Measurements from ENCODE around the gene FBXO38. TPM values are rescaled to one million over a fixed set of nuclear protein-coding genes. Genes with fewer than 3 reads are reported as not detected.

Gene FBXO38
- total and polyA plus RNA-seq, 2 donors from 2014 or later: 9.6 to 45.9 TPM

GRCh38 chr5:148469501-148469935 is 85.8 kb downstream of the FBXO38 start:
- DNase-seq: no peak
- no peak for FAIRE-seq
- Histone ChIP-seq H3K4me3 (ENCODE audit: low read length in 3 of 3) (no peak overlapping the region), H3K9ac (ENCODE audit: low read length in 3 of 3) (no peak overlapping the region), H3K4me1 (ENCODE audit: control insufficient read depth in 2 of 3, insufficient read depth in 2 of 3, low read depth in 1 of 3, low read length in 3 of 3) (no peaks in the 10 kb centered on the region), H3K27ac (ENCODE audit: low read depth in 2 of 2, low read length in 2 of 2) (no peak overlapping the region), H3K9me3 (ENCODE audit: control insufficient read depth in 2 of 3, insufficient read depth in 1 of 3, low read length in 3 of 3) (no peaks in the 10 kb centered on the region), H3K36me3 (ENCODE audit: control insufficient read depth in 2 of 3, insufficient read depth in 3 of 3, low read length in 3 of 3) (no peaks in the 10 kb centered on the region), H3K27me3 (ENCODE audit: control insufficient read depth, insufficient read depth, low read length) (no peaks in the 10 kb centered on the region)
- intact Hi-C loops (cut with DNase I): no loop called here
- TF ChIP-seq CTCF (IDR thresholded peaks at IDR 0.05; ENCODE audit: borderline replicate concordance, extremely low read depth, insufficient read depth): no peak

- FAIRE-seq: no peak
- TF ChIP-seq CTCF (IDR thresholded peaks at IDR 0.05; ENCODE audit: borderline replicate concordance, extremely low read depth, insufficient read depth): no peak
Measured at GRCh38 chr5:148471379-148471778, 87.6 kb downstream of the FBXO38 start.

GRCh38 chr5:148474025-148474511 is 90.3 kb downstream of the FBXO38 start:
- TF ChIP-seq CTCF (IDR thresholded peaks at IDR 0.05; ENCODE audit: borderline replicate concordance, extremely low read depth, insufficient read depth): no peak
- FAIRE-seq: no peak
- Histone ChIP-seq H3K4me3 (ENCODE audit: low read length in 3 of 3) (no peak overlapping the region), H3K27me3 (ENCODE audit: control insufficient read depth, insufficient read depth, low read length) (no peaks in the 10 kb centered on the region), H3K27ac (ENCODE audit: low read depth in 2 of 2, low read length in 2 of 2) (no peak overlapping the region), H3K36me3 (ENCODE audit: control insufficient read depth in 2 of 3, insufficient read depth in 3 of 3, low read length in 3 of 3) (no peaks in the 10 kb centered on the region), H3K4me1 (ENCODE audit: control insufficient read depth in 2 of 3, insufficient read depth in 2 of 3, low read depth in 1 of 3, low read length in 3 of 3) (no peaks in the 10 kb centered on the region), H3K9me3 (ENCODE audit: control insufficient read depth in 2 of 3, insufficient read depth in 1 of 3, low read length in 3 of 3) (no peaks in the 10 kb centered on the region), H3K9ac (ENCODE audit: low read length in 3 of 3) (no peak overlapping the region)
- no peak for DNase-seq
- intact Hi-C loops (cut with DNase I): no loop called here

More at GRCh38 chr5:148471379-148471778, 87.6 kb downstream of the FBXO38 start:
- no peaks in the 10 kb centered on the region for H3K4me1 ChIP-seq (ENCODE audit: control insufficient read depth in 2 of 3, insufficient read depth in 2 of 3, low read depth in 1 of 3, low read length in 3 of 3)
- DNase-seq: no peak
- no peaks in the 10 kb centered on the region for H3K9me3 ChIP-seq (ENCODE audit: control insufficient read depth in 2 of 3, insufficient read depth in 1 of 3, low read length in 3 of 3)
- intact Hi-C loops (cut with DNase I): no loop called here
- H3K36me3 ChIP-seq (ENCODE audit: control insufficient read depth in 2 of 3, insufficient read depth in 3 of 3, low read length in 3 of 3): no peaks in the 10 kb centered on the region
- no peaks in the 10 kb centered on the region for H3K27me3 ChIP-seq (ENCODE audit: control insufficient read depth, insufficient read depth, low read length)
- H3K9ac ChIP-seq (ENCODE audit: low read length in 3 of 3): no peak overlapping the region
- no peak overlapping the region for H3K27ac ChIP-seq (ENCODE audit: low read depth in 2 of 2, low read length in 2 of 2)
- no peak overlapping the region for H3K4me3 ChIP-seq (ENCODE audit: low read length in 3 of 3)

- no peak overlapping the region for H3K4me3 ChIP-seq (ENCODE audit: low read length in 3 of 3)
- no peaks in the 10 kb centered on the region for H3K4me1 ChIP-seq (ENCODE audit: control insufficient read depth in 2 of 3, insufficient read depth in 2 of 3, low read depth in 1 of 3, low read length in 3 of 3)
- no peak overlapping the region for H3K9ac ChIP-seq (ENCODE audit: low read length in 3 of 3)
- no peaks in the 10 kb centered on the region for H3K36me3 ChIP-seq (ENCODE audit: control insufficient read depth in 2 of 3, insufficient read depth in 3 of 3, low read length in 3 of 3)
- intact Hi-C loops (cut with DNase I): no loop called here
- FAIRE-seq (no peak), DNase-seq (no peak)
- H3K9me3 ChIP-seq (ENCODE audit: control insufficient read depth in 2 of 3, insufficient read depth in 1 of 3, low read length in 3 of 3): no peaks in the 10 kb centered on the region
- no peak overlapping the region for H3K27ac ChIP-seq (ENCODE audit: low read depth in 2 of 2, low read length in 2 of 2)
- H3K27me3 ChIP-seq (ENCODE audit: control insufficient read depth, insufficient read depth, low read length): no peaks in the 10 kb centered on the region
- TF ChIP-seq CTCF (IDR thresholded peaks at IDR 0.05; ENCODE audit: borderline replicate concordance, extremely low read depth, insufficient read depth): no peak
Measured at GRCh38 chr5:148476302-148476701, 92.5 kb downstream of the FBXO38 start.
